Posterior vena cava (tissue), 2 donors: Measurements from ENCODE around the gene PRR11. TPM values are rescaled to one million over a fixed set of nuclear protein-coding genes. Genes with fewer than 3 reads are reported as not detected.
"Not testable (repeated sequence)": the region's sequence is repeated elsewhere in the genome, so short reads cannot be mapped to it uniquely, and the experiment has no call there.

Experiments used
- DNase-seq: peaks from one replicate; pipeline ENCODE4 v3.0.0-alpha.2; 2020; ENCODE audit warnings: low spot score
- intact Hi-C, 2 donors: fragments of 100-400 bp; cut with DNase I; formaldehyde crosslinking; loops; one replicate each; pipeline versions ENCODE4 v1.14.1 to v1.14.2; 2022 to 2023
- microRNA-seq, 2 donors: library from miRNA; unstranded; fragments of <30 nt; microRNA quantifications; one replicate each; pipeline ENCODE4 v1.2.0, GENCODE V29; 2020 to 2021; ENCODE audit warnings: borderline microRNAs expressed in 2 of 2
- total RNA-seq, 2 donors: library from RNA; stranded (reverse); fragmentation: NEBNext Ultra II Directional; extraction: Animal tissue kit (Norgen Biotek cat#: 25700); gene quantifications; one replicate each; pipeline ENCODE4 v1.2.1, GENCODE V29; 2021
- donor health status: DM: yes; HTN: yes; CAD: no.
- donor health status: DM: yes; HTN: yes; CAD: no.

The PRR11 gene
- total RNA-seq, 2 donors from 2014 or later, result 0.81 to 2.0 TPM

- DNase-seq, result no peak
- intact Hi-C loops, result no loop called here
Measured at GRCh38 chr17:59190806-59191205, 35.3 kb downstream of the PRR11 start.

DNA sequence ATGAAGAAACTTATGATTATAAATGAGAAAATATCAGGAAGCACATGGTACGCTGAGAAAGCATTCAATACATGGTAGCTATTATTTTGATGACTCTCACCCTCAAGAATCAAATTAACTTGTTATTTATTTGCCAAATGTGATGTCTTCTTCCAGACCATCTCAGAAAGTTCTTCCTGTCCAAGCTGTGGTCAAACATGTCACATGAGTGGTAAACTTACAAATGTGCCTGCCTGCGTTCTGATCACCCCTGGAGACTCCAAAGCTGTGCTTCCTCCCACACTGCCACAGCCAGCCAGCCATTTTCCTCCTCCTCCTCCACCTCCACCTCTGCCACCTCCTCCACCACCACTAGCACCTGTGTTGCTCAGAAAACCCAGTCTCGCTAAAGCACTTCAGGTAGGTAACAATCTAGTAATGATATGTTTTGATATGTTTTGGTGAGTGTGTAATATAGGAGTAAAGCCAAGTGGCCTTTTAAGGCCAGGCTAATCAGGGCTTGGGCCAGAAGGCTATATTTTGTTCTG is 37.9 kb downstream of the PRR11 start:
- DNase-seq, result no peak

DNA sequence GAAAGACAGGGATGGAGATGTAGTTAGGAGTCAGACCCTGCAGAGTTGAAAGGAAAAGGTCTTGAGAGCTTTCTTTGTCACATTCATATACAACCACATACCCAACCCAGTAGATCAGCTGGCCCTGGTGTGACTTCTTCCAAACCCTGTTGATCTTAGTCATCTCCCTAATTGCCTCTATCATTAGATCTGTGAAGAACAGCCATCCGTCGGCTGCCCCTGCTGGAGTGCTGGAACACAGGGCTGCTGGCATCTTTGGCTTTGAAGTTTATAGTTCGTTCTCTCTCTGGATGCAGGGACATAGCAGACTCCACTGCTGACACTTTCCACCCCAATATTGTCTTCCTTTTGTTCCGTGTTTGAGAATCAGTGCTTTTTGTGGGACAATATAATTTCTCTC is 43.9 kb downstream of the PRR11 start:
- intact Hi-C loops, result no loop called here
- DNase-seq, result no peak

More for the DNA sequence above, 37.9 kb downstream of the PRR11 start:
- intact Hi-C loops, result no loop called here

- DNase-seq, result no peak
- intact Hi-C loops, result no loop called here
Measured at GRCh38 chr17:59202320-59202719, 46.8 kb downstream of the PRR11 start.

DNA sequence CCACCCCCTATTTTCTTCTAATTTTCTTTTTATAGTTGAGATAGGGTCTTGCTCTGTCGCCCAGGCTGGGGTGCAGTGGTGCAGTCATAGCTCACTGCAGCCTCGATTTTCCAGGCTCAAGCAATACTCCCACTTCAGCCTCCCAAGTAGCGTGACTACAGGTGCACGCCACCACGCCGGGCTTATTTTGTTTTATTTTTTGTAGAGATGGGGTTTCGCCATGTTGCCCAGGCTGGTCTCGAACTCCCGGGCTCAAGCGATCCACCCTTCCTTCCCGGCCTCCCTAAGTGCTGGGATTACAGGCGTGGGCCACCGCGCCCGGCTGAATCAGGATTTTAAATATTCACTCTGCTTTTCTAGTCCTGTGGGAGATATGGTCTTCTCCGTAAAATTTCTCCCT is 63.8 kb downstream of the PRR11 start:
- intact Hi-C loops, result no loop called here
- no peak for DNase-seq

- DNase-seq, result no peak
- intact Hi-C loops, result no loop called here
Measured at GRCh38 chr17:59219992-59220327, 64.4 kb downstream of the PRR11 start.

DNA sequence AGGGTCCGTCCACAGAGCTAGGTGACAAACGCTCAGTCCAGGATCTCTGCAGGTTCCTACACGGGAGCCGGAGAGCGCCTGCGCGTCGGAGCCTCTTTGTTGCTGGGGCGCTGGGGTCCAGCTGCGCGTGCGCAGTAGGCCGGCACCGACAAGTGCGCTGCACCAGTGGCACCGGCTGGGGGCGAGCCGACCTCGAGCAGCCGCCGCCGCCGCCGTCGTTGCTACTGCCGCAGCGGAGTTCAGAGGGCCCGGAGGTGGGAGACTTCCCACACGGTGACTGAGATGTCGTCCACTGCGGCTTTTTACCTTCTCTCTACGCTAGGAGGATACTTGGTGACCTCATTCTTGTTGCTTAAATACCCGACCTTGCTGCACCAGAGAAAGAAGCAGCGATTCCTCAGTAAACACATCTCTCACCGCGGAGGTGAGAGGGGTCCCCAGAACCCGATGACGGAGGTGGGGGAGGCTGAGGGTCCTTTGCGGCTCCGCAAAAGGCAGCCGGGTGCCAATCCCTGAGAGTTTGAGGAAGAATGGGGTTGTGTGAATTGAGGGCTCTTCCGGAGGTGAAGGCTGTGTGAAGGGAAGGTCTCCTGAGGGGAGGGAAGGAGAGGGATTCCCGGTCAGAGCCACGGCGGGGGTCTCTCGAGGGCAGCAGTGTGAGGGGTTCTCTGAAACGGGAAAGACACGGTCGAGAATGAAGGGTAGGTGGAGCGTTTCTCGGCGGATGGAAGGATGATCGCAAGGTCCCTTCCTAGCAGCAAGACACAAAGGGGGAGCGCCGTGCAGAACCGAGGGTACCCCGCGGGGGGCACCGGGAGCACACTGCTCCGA is 65.0 kb downstream of the PRR11 start, which contains the start of gene GDPD1:
GDPD1 (plus strand) TSS at position 184 of the 831 bp plus-strand sequence; CDS start at position 283, 99 bp downstream.
- intact Hi-C loops, result no loop called here
- DNase-seq, result peak; percentile 99

DNA sequence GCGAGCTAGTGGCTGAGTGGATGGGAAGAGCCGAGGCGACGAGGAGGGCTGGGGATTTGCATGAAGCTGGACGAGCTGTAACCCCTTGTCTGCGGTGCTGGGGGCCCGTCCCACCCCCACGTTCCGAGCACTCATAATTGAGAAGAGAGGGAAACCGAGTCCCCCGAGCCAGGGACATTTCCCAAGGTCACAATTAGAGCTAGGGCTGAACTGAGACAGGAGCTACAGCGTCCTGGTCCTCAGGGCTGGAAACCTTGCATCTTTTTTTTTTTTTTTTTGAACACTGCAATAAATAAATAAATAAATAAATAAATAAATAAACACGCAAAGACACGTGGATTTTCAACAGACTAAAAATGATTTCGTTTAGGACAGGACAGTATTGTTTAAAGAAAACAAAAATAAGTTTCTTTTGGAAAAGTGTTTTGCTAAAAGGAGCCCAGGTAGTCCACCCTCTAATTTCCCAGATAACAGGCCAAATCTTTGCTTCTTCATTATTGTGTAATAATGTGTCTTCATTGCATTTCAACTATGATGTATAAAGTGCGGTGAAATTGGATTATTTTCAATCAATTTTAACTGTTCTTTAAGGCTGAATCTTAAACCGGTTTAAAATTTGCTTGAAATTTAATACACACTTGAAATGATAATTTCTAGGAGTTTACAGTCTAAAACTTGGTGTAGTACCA is 65.8 kb downstream of the PRR11 start:
- intact Hi-C loops, result no loop called here
- DNase-seq, result no peak

DNA sequence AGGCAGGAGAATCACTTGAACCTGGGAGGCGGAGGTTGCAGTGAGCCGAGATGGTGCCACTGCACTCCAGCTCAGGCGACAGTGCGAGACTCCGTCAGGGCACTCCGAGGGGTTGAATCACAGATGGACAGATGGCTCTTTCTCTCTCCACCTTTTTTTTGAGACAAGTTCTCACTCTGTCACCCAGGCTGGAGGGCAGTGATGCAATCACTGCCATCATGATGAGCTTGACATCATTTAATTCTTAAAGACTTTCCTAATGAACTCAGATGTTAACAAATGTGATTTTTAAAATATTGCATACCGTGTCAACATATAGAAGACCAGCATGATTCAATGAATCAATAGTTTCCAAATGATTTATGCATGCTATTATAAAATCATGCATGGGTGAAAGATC is 68.3 kb downstream of the PRR11 start:
- intact Hi-C loops, result no loop called here
- no peak for DNase-seq

GRCh38 chr17:59228588-59228987 is 73.0 kb downstream of the PRR11 start:
- DNase-seq, intact Hi-C loops: not testable (repeated sequence)

DNA sequence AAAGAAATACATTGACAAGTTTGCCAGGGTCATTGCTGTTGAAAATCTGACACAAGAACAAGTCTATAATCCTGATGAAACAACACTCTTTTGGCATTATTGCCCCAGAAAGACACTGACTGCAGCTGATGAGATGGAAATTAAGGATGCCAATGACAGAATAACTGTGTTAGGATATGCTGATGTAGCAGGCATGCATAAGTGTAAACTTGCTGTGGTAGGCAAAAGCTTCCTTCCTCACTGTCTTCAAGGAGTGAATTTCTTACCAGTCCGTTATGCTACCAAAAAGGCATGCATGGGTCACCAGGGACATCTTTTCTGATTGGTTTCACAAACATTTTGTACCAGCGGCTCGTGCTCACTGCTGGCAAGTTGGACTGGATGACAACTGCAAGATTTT is 75.2 kb downstream of the PRR11 start:
- intact Hi-C loops, result no loop called here
- no peak for DNase-seq

DNA sequence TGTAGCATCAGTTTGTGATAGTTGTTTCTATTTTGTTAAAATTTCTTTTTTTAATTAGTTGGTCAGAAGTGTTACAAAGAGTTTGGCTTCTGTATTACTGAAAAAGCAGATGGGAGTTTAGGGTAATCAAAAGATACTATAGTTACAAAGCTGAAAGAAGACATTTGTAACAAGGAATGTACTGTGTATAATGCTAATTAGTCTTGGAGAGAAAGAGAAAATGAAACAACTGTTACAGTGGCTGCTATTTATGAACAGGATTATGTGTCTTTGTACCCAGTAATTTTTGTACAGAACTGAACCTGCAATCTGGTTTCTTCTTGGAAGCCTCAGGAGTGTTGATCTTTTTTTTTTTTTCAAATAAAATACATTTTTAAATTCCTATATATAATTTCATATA is 79.1 kb downstream of the PRR11 start:
- no peak for DNase-seq
- intact Hi-C loops, result no loop called here

- no peak for DNase-seq
- intact Hi-C loops, result no loop called here
Measured at GRCh38 chr17:59238906-59239305, 83.4 kb downstream of the PRR11 start.

DNA sequence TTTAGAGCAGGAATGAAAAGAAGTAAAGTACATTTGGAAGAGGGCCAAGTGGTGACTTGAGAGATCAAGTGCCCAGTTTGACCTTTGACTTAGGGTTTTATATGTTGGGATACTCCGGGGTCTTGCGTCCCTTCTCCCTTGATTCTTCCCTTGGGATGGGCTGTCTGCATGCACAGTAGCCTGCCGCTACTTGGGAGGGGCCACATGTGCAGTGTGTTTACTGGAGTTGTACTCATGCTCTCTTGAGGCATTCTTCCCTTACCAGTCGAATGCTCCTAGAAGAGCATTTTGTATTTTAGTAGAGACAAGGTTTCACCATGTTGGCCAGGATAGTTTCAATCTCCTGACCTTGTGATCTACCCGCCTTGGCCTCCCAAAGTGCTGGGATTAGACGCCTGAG is 88.5 kb downstream of the PRR11 start:
- intact Hi-C loops, result no loop called here
- DNase-seq, result no peak

Small RNAs within 50 kb of the gene (microRNA-seq; reads per million reads assigned to microRNA genes)
- 76.0 to 663 reads per million in 2 donors for gene MIR301A
- 703 to 1,123 reads per million in 2 donors for gene MIR454

Other genes with a start within 250 kb of the PRR11 start
- 10 to 100 TPM; 19.7 to 19.8 TPM for gene TRIM37, start 48.9 kb upstream of the PRR11 start, total RNA-seq
- 10 to 100 TPM; 28.9 to 33.4 TPM for gene SKA2, start 560 bp upstream of the PRR11 start, total RNA-seq
- 1 to 10 TPM; 6.9 to 8.2 TPM for gene SMG8, start 54.3 kb downstream of the PRR11 start, total RNA-seq
- 1 to 10 TPM; 2.5 to 2.7 TPM for gene GDPD1, start 64.8 kb downstream of the PRR11 start, total RNA-seq
- gene YPEL2, start 175.9 kb downstream of the PRR11 start, total RNA-seq, result 10 to 100 TPM; 25.8 to 40.3 TPM